Measurements from ENCODE around the gene TTC33.

GRCh38 chr5:40781843-40782409, 26.2 kb upstream of the TTC33 start:
- TF ChIP-seq CTCF (IDR thresholded peaks at IDR 0.05): no peak
- no peak for TF ChIP-seq POLR2AphosphoS5 (IDR thresholded peaks at IDR 0.05)

All from suprapubic skin (tissue), 3 donors.